ENCODE data around the gene CCDC88B.

DNA sequence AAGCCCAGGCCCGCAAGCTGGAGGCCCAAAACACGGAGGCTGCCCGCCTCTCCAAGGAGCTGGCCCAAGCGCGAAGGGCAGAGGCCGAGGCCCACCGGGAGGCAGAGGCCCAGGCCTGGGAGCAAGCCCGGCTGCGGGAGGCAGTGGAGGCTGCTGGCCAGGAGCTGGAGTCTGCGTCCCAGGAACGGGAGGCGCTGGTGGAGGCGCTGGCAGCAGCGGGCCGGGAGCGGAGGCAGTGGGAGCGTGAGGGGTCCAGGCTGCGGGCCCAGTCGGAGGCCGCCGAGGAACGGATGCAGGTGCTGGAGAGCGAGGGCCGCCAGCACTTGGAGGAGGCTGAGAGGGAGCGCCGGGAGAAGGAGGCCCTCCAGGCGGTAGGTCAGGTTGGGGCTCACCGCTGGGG lies 4.8 kb downstream of the CCDC88B start:
- TF ChIP-seq CTCF (conservative IDR thresholded peaks at IDR 0.05 in 1 of 2, IDR thresholded peaks at IDR 0.05 in 1 of 2; ENCODE audit: low read depth in 1 of 2, low read length in 2 of 2), result no peak
- no peak for TF ChIP-seq EZH2 (IDR thresholded peaks at IDR 0.05; ENCODE audit: low read length, missing control alignments)

All from fibroblast of lung (primary cell).